Stomach (tissue), 9 donors: ENCODE measurements around the gene DGCR8. TPM values are rescaled to one million over a fixed set of nuclear protein-coding genes. Genes with fewer than 3 reads are reported as not detected.

Source experiments
- DNase-seq, 2 donors: peaks; one replicate each; pipeline versions ENCODE4 v3.0.0 to v3.0.0-alpha.2; 2013 to 2019
- H3K27ac ChIP-seq, 5 donors: fragments of 200-600 bp in 4 of 5; sonication (generic) in 4 of 5; one replicate each; pipeline ENCODE4 v1.5.1; 2013 to 2019; ENCODE audit warnings: mild to moderate bottlenecking in 1 of 5, moderate library complexity in 1 of 5
- H3K27me3 ChIP-seq, 3 donors: fragments of 200-600 bp; sonication (generic); one replicate each; pipeline ENCODE4 v1.5.1; 2017 to 2019; ENCODE audit warnings: mixed run types in 1 of 3
- H3K36me3 ChIP-seq, 4 donors: fragments of 200-600 bp; sonication (generic); 1 replicate in 3 of 4; 2 replicates in 1 of 4; pipeline ENCODE4 v1.5.1; 2016 to 2019
- H3K4me1 ChIP-seq, 4 donors: fragments of 200-600 bp; sonication (generic); one replicate each; pipeline ENCODE4 v1.5.1; 2016 to 2019
- H3K4me3 ChIP-seq, 4 donors: fragments of 200-600 bp; sonication (generic) in 3 of 4; one replicate each; pipeline ENCODE4 v1.5.1; 2016 to 2019; ENCODE audit warnings: mild to moderate bottlenecking in 1 of 4
- H3K9me3 ChIP-seq, 4 donors: fragments of 200-600 bp; sonication (generic); one replicate each; pipeline ENCODE4 v1.5.1; 2016 to 2019
- EP300 ChIP-seq: sonication (generic); formaldehyde crosslinking; IDR thresholded peaks from one replicate; pipeline ENCODE4 v1.6.1; 2017; ENCODE audit warnings: antibody characterized with exemption
- POLR2A ChIP-seq, 4 donors: fragments of 450-650 bp; IDR thresholded peaks; one replicate each; pipeline ENCODE4 v1.6.1; 2016; ENCODE audit warnings: antibody characterized with exemption in 4 of 4, control low read depth in 2 of 4, mild to moderate bottlenecking in 1 of 4, moderate library complexity in 1 of 4
- POLR2AphosphoS5 ChIP-seq, 3 donors: sonication (generic); formaldehyde crosslinking; IDR thresholded peaks; one replicate each; pipeline ENCODE4 v1.6.1; 2016; ENCODE audit warnings: antibody characterized with exemption in 3 of 3
- WGBS, 5 donors: extraction: QIAGEN DNeasy Blood & Tissue Kit in 3 of 5; methylation state at CpG; one replicate each; pipeline versions ENCODE4 v1.1.5 to v1.1.7; 2013 to 2018; 5-methylcytosine and 5-hydroxymethylcytosine counted together
- intact Hi-C: fragments of 100-400 bp; cut with DNase I; formaldehyde crosslinking; loops from one replicate; pipeline ENCODE4 v1.15.1; 2023; ENCODE audit warnings: low total_unique reads
- polyA plus RNA-seq, 3 donors: library from polyadenylated mRNA; stranded (reverse); fragments of 200-250 nt; gene quantifications; one replicate each; pipeline ENCODE4 v1.2.3, GENCODE V29; 2013
- total RNA-seq, 5 donors: library from RNA; depleted of rRNA; stranded (reverse); fragments of >200 nt; gene quantifications; one replicate each; pipeline versions ENCODE4 v1.1.0 to v1.2.3, GENCODE V29; 2014 to 2016
- TF ChIP-seq, protein P1 (sequence below), 7 experiments: fragments of 450-650 bp in 4 of 7; fragments of 200-600 bp in 3 of 7; sonication (generic) in 3 of 7; IDR thresholded peaks; one replicate each; pipeline ENCODE4 v1.5.1; 2016 to 2019; ENCODE audit warnings: antibody characterized with exemption in 7 of 7, control low read depth in 2 of 7, mild to moderate bottlenecking in 1 of 7
- donor health status: healthy with polysubstance abuse.
- donor health status: Bipolar disorder and iron deficiency.
- donor health status: healthy.

Gene DGCR8
- total and polyA plus RNA-seq, 8 donors, result 7.8 to 55.4 (median 30.6) TPM

DNA sequence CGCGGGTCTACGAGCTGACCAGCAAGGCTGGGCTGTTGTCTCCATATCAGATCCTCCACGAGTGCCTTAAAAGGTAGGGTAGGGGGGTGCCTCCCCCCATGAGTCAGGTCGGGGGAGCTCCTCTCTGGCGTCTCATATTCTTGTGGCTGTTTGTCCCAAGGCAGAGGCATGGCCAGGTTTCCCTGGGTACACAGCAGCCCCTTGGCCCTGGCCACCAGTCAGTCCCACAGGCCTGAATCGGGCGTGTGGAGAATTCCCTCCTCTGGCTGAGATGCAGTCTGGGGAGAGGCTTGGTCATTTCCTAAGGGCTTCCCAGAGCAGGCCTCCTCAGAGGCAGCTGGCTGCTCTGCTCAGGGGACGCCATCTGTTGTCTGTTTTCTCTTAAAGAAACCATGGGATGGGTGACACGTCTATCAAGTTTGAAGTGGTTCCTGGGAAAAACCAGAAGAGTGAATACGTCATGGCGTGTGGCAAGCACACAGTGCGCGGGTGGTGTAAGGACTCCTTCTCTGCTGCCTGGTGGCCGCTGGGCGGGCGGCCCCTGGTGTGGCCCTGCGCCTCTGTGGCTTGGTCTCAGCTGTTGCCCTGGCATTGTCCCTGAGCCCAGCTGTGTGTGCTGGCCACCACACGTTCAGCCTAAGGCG lies 26.3 kb downstream of the DGCR8 start:
- Histone ChIP-seq H3K4me3 (no peak overlapping the region), H3K9me3 (no peaks in the 10 kb centered on the region), H3K36me3 (peaks cover 71 to 100% (median 98%) of the 10 kb centered on the region in 4 donors), H3K27me3 (no peaks in the 10 kb centered on the region), H3K27ac (no peak overlapping the region), H3K4me1 (peaks cover 0 to 2% (median 0%) of the 10 kb centered on the region in 4 donors)
- 79 to 91% (median 89%) methylated on average over 20 of the region's 20 CpGs for WGBS, 5 donors
- TF ChIP-seq POLR2AphosphoS5 (IDR thresholded peaks at IDR 0.05) (no peak), EP300 (no peak), POLR2A (IDR thresholded peaks at IDR 0.05) (no peak)
- TF ChIP-seq, protein P1, sequence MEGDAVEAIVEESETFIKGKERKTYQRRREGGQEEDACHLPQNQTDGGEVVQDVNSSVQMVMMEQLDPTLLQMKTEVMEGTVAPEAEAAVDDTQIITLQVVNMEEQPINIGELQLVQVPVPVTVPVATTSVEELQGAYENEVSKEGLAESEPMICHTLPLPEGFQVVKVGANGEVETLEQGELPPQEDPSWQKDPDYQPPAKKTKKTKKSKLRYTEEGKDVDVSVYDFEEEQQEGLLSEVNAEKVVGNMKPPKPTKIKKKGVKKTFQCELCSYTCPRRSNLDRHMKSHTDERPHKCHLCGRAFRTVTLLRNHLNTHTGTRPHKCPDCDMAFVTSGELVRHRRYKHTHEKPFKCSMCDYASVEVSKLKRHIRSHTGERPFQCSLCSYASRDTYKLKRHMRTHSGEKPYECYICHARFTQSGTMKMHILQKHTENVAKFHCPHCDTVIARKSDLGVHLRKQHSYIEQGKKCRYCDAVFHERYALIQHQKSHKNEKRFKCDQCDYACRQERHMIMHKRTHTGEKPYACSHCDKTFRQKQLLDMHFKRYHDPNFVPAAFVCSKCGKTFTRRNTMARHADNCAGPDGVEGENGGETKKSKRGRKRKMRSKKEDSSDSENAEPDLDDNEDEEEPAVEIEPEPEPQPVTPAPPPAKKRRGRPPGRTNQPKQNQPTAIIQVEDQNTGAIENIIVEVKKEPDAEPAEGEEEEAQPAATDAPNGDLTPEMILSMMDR (IDR thresholded peaks at IDR 0.05), result no peak
- no peak for DNase-seq
- intact Hi-C loops, result no loop called here

DNA sequence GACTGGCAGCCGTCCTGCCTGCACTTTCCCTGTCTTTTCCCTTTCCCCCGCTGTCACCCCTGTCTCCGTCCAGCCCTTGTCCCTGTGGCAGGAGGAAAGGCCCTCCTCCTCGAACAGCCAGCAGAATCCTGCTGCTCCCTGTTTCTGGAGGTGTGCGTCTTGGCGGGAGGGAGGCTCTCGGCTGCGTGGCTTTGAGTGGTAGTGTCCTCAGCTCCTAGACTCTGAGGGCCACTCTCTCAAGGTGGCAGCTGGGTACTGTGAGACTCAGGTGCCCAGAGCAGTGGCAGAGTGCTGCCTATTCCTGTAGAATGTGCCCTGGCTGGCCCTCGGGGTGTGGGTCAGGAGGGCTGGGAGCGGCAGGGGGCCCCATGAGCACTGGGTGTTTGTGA lies 26.8 kb downstream of the DGCR8 start:
- peaks cover 73 to 100% (median 98%) of the 10 kb centered on the region in 4 donors for H3K36me3 ChIP-seq
- H3K9me3 ChIP-seq, result no peaks in the 10 kb centered on the region
- H3K27ac ChIP-seq, result no peak overlapping the region
- DNase-seq, result no peak
- no peak overlapping the region for H3K4me3 ChIP-seq
- H3K27me3 ChIP-seq, result no peaks in the 10 kb centered on the region
- TF ChIP-seq POLR2A (IDR thresholded peaks at IDR 0.05), result no peak
- no peak for TF ChIP-seq EP300
- TF ChIP-seq, protein P1 (IDR thresholded peaks at IDR 0.05), result no peak
- TF ChIP-seq POLR2AphosphoS5 (IDR thresholded peaks at IDR 0.05), result no peak
- intact Hi-C loops, result no loop called here
- H3K4me1 ChIP-seq, result peaks cover 0 to 7% (median 2%) of the 10 kb centered on the region in 4 donors
- WGBS, 5 donors, result 90 to 100% (median 94%) methylated on average over 9 to 10 of the region's 10 CpGs

DNA sequence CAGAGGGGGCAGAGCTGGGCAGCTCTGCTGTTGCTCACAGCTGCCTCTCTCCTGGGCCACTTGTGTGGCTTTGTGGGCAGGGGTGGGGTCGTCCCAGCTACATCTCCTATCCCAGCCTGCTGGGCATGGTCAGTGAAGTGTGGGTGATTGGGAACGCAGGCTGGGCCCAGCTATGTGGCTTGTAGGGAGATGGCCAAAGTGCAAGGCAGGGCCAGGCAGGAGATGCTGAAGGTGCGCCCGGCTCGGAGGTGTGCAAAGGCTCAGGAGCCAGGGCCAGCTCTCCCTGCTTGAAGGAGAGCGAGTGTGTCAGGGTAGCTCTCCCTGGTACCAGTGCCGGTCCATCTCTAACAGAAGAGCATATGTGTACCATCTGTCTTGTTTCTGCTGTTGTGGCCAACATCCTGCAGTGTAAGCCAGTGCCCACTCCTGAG lies 27.4 kb downstream of the DGCR8 start:
- Histone ChIP-seq H3K9me3 (no peaks in the 10 kb centered on the region), H3K36me3 (peaks cover 78 to 100% (median 98%) of the 10 kb centered on the region in 4 donors), H3K4me1 (peaks cover 0 to 13% (median 8%) of the 10 kb centered on the region in 4 donors), H3K27ac (no peak overlapping the region), H3K4me3 (no peak overlapping the region), H3K27me3 (no peaks in the 10 kb centered on the region)
- no peak for DNase-seq
- 86 to 97% (median 93%) methylated on average over 6 to 7 of the region's 7 CpGs for WGBS, 5 donors
- intact Hi-C loops, result no loop called here
- no peak for TF ChIP-seq EP300
- no peak for TF ChIP-seq POLR2AphosphoS5 (IDR thresholded peaks at IDR 0.05)
- TF ChIP-seq POLR2A (IDR thresholded peaks at IDR 0.05), result no peak
- TF ChIP-seq, protein P1 (IDR thresholded peaks at IDR 0.05), result no peak

DNA sequence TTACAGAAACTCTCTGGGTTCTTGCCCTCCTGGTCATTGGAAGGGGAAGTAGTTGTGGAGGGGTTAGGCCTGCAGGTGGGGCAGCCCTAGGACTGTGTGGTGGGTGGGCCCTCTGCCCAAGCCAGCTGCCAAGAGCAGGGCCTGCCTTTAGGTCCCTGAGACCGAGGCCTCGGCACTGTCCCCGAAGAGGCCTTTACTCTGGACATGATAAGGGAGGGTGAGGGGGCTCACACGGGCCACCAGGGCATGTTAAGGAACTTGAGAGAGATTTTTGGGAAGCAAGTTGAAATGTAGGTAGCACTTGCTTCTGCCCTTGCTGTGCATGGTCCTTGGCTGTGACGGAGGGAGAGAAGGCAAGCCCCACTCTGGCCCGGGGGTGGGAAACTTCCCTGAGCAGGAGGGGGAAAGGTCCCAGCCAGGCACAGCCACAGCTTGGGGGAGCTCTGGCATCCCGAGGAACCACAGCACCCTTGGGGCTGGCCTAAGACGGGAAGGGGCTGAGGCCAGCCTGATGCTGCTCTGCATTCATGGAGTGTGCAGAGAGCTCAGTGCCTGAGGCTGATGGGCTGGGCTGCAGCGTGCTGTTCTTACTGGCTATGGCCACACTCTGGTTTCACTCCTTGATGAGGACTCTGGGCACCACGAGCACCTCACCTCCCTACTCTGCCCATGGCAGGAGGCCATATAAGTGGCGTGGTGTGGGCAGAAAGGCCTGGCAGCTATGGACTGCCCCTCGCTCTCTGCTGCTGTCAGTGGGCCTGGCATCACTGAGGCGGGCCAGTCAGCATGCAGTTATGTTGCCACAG lies 28.1 kb downstream of the DGCR8 start:
- TF ChIP-seq EP300 (no peak), POLR2AphosphoS5 (IDR thresholded peaks at IDR 0.05) (no peak)
- TF ChIP-seq, protein P1 (IDR thresholded peaks at IDR 0.05), result no peak
- intact Hi-C loops, result no loop called here
- H3K27me3 ChIP-seq, result no peaks in the 10 kb centered on the region
- H3K4me1 ChIP-seq, result peaks cover 0 to 14% (median 10%) of the 10 kb centered on the region in 4 donors
- no peak overlapping the region for H3K27ac ChIP-seq
- no peak for DNase-seq
- 72 to 87% (median 81%) methylated on average over 10 to 13 of the region's 13 CpGs for WGBS, 5 donors
- H3K4me3 ChIP-seq, result no peak overlapping the region
- peaks cover 78 to 100% (median 99%) of the 10 kb centered on the region in 4 donors for H3K36me3 ChIP-seq
- no peaks in the 10 kb centered on the region for H3K9me3 ChIP-seq
